HG03064 (cell line): ENCODE data around the gene ZNF516.

Source experiments
- ATAC-seq: cut with Tn5 transposase; IDR thresholded peaks from one replicate; pipeline ENCODE4 v1.9.1; 2021; ENCODE audit warnings: low read depth; ENCODE audit not compliant: unreplicated experiment

ZNF516 gene

DNA sequence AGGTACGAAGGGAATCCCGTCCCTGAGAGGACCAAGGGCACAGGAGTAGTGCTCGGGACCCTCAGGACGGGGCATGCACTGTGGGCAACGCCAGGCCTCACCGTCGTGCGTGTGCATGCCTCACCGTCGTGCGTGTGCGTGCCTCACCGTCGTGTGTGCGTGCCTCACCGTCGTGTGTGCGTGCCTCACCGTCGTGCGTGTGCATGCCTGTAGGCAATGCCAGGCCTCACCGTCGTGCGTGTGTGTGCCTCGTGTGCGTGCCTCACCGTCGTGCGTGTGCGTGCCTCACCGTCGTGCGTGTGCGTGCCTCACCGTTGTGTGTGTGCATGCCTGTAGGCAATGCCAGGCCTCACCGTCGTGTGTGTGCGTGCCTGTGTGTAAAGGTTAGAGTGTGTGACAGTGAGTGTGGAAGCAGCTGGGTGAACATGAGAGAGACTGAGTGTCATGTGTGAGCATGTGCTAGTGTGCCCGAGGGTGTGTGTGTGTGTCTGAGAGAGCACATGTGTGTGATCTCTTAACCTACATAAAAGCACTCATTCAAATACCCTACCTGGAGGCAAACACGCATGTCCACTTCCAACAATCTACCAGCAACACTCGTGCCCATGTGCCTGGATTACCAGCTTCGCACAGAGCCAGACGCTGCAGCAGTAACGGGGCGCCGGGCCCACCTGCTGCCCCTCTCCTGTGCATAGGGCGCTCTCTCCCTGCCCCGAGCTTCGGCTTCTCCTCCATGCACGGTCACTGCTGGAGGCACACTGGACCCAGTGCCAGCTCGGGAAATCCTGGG is 36.3 kb downstream of the ZNF516 start:
- ATAC-seq, result no peak

DNA sequence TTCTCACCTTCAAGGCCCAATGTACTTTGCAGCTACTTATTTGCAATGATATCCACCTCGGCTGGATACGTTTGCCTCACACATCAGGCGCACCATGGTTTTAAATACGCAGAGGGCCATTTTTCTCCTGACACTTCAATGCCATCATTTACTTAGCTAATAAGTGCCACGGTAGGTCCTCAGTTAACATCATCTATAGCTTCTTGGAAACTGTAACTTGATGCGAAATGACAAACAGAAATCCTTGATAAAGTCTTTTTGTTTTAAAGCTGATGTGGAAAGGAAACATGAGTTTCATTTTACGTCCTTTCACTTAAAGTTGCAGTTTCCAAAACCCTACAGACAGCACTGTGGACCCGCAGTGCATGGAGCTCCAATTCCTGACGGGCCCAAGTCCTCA is 37.1 kb downstream of the ZNF516 start:
- ATAC-seq, result no peak

DNA sequence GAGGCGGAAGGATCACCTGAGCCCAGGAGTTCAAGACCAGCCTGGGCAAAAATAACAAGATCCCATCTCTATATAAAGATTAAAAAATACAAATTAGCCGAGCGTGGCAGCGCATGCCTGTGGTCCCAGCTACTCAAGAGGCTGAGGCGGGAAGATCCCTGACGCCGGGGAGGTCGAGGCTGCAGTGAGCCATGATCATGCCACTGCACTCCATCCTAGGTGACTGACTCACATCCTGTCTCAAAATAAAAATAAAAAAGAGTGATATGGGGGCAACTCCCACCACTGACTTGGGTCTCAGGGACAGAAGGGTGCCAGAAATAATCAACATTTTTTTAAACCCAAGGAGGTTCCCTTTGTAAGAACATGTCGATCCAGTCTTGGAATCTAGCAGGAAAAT is 37.6 kb downstream of the ZNF516 start:
- no peak for ATAC-seq

- no peak for ATAC-seq
Measured at GRCh38 chr18:76456823-76457222, 38.2 kb downstream of the ZNF516 start.

- no peak for ATAC-seq
Measured at GRCh38 chr18:76456018-76456750, 38.9 kb downstream of the ZNF516 start.

DNA sequence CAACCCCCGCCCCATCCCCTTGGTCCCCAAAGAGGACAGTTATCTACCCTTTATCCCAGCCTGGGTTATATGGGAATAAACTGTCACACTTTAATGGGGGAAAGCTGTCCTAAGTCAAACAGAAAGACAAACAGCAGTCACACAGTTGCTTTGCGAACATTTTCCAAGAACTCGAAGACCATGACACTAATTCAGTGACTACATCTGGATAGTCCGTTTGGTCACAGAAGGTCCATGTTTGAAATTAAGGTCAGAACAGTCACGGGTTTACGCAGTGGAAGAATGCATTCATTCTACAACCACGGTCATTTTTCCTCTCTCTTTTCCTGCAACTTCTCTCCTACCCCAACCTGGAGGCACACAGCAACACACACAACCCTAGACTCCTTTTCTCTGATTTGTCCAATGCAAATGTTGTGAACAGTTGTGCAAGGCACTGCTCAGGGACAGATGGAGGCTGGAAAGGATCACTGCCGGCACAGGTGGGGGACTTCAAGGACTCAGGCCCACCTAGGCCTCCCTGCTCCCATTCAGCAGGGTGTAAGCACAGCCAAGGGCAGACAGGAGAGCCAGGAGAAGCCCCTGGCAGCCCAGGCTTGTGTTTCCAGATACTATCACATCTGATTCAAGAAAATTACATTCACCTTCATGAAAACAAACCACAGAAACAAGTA is 39.9 kb downstream of the ZNF516 start:
- no peak for ATAC-seq

- no peak for ATAC-seq
Measured at GRCh38 chr18:76454418-76454817, 40.6 kb downstream of the ZNF516 start.

DNA sequence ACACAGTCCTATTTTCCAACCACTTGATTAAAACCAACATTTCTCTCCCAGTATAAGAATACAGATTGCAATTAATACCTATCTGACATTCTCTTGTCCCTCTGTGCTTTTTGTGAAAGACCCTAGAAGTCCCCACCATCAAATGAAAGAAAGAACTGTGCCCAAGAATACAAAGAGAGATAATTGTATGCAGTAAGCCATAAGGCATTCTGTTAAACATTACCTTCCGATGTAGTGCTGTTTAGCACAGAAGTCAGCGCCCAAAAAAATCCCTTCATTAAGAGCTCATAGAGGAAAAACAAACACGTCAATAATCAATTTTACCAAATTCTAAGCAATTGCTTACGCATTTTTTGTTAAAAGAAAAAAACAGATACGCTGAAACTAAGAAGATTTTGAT is 41.1 kb downstream of the ZNF516 start:
- ATAC-seq, result no peak

DNA sequence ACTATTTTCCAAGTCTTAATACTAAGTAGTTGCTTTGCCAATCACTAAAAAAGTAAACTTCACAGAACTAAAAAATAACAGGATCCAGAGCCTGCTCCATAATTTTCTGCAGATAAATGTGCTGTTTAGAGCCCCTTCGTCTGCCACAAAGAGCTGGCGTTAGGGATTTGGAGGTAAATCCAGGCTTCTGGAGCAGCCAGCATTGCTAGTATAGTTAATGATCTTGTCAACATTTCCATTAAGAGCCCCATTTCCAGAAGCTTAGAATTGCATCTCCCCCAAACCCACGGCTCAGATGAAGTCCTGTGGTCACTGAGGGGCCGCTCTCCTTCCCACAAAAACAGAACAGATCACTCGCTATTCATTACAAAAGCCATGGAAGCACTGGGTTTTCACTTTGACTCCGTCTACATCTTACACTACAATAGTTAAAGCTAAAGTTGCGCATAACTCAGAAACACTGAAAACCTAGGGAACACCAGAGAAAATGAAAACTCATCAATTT is 41.9 kb downstream of the ZNF516 start:
- no peak for ATAC-seq

DNA sequence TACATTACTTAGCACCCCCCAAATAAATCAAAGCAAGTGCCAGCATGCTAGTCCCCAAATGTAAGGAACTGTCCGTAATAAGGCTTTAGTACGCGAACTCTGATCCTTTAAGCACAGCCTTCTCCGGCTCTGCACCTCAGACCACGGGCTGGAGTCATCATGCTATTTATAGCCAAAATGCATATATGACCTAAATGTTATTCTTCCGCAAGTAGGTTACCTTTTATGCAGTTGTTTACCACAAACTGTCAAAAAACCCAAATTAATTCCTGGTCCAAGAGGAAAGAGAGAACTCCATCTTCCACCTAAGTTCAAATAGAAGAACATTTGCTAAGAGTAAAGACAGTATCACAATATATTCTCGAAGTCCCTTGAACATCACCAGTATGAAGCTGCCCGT is 42.7 kb downstream of the ZNF516 start:
- no peak for ATAC-seq

GRCh38 chr18:76451396-76452331 is 43.4 kb downstream of the ZNF516 start:
- no peak for ATAC-seq

DNA sequence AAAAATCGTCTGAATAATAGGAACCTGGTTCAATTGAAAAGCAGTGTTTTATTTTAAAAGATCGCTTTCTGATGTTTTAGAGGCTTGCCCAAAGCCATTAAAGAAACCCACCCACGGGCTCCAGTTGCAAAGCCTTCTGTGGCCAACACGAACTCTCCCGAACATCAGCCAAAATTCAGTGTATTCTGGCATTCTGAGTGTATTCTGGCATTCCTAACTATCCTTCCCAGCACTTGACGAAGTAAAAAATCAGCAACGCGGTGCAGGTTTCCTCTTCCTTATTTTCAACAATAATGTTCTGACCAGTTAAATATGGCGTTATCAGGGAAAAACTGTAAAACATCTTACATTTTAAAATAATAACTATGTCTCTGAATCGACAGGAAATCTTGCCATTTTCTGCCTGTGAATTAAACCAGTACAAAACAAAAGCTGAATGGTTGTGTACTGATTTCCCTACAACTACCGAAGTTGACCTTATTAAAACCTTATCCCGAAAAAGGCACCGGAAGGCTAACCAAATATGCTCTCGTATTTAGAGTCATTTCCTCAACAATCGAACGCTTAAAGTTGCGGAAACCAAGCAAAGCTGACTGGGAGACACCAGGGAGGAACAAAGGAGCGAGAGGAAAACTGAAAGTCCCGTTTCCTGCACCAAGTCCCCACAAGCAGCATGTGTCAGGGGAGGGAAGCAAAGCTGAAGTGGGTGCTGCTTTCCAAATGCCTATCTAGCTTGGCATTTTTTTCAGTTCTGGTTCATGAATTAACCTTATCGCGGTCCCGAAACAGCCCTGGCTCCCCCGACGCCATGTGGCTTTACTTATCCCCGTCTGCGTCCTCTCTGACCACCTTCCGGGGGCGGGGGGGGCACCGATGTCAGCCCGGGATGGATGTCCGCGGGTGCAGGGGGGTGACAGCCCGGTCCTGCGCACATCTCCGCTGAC is 44.3 kb downstream of the ZNF516 start:
- no peak for ATAC-seq

- ATAC-seq, result no peak
Measured at GRCh38 chr18:76449111-76449453, 46.0 kb downstream of the ZNF516 start.

DNA sequence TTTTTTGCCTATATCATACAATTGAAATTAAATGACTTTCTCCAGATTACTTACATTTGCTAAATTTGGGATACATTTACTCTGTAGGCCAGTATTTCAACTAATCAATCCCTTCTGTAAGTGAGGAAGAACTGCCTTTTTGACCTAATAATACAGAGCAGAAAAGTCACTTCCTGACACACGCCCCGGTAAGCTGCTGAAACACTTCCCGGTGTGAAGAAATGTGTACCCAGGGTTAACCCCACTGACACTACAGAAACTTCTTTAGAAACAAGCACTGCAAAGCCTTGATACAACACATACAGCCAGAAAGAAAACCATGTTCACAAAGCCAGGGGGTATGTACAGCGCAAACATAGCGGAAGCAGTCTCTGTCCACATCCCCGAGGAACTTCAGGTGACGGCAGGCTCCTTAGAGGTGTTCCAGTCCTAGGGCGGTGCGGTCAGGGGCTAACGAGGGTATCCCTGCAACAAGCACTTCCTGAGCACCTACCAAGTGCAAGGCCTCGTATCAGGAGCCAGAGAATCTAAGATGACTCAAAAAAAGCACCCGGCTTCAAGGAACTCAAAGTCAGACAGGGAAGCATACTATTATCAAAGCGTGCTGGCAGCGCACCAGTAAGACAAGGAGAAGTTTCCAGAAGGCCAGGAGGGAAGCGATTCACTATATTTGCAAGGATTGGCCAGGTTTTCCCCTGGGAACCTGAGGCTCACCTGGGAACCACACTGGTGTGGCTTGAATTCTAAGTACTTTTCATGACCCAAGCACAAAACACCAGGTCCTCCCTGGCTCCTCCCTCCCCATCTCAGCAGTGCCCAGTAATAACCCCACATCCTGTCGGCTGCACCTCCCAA is 46.6 kb downstream of the ZNF516 start:
- ATAC-seq, result no peak

DNA sequence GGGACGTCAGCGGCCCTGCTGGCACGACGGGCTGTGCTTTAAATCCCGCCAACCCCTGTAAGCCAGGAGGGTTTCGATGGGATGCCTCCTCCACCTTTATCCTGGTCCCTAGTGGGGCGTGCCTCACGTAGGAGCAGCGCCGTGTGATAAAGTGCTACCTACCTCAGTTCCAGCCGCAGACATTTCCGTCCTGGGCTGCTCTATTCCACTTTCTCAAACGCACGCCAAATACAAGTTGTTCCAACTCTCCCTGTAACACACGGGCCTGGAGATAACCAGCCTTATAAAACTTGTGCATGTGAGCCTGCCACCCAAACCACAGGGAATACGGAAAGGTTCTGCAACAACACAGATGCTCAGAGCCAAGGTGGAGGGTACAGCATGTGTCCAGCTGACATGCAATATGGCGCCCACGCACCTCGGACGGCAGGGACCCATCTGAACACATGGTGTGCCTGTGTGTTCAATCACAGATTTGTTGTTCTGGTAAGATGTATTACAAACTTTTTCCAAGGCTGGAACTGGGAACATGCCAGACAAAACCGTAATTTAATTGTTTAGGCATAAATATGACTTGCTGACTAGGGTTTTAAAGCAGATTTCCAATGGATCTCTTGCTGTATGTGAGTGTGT is 47.7 kb downstream of the ZNF516 start:
- no peak for ATAC-seq

DNA sequence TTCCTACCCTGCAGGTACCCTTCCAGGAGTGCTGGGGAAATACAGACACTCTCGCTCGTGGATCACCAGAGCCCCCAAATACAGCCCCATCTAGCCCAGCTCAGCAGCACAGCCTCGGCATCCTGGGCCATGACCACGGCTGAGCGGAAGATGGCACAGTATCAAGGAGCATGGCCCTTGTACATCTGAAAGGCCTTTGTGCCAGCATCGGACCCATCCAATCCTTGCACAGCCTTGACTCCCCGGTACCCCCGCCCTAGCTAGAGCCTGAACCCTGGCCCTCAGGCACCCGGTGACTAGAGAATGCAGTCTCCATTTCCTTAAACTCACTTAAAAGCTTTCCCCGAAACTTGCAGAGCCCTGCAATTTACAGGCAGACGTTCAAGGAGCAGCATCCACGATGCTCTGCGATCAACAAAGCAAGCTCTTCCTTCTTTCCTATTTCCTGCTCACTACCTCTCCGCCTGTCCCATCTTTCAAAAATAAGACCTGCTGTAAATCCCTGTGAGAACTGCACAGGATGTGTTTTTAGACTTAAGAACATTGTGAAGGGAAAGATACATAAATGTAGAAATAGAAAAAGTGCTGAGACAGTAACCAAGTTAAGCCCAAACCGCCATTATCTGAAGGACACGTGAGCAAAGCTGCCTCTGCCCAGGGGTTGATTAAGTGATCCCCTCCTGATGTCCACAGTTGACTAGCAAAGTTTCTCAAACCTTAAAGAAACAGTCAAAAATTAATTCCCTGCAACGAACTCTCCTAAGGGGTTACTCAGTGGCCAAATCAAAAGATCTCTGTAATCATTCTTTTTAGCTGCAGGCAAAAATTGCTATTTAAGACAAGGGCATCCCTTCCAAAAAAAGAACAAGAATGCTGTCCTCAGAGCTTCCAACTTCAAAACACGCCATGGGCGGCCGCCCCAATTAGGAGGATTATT is 48.5 kb downstream of the ZNF516 start:
- ATAC-seq, result no peak

- no peak for ATAC-seq
Measured at GRCh38 chr18:76445741-76446232, 49.3 kb downstream of the ZNF516 start.
